Hepatocyte (in vitro differentiated cells): ENCODE measurements around the gene DUOX2.

Source experiments
- CTCF ChIP-seq: fragments of 200-600 bp; sonication (generic); IDR thresholded peaks from 2 replicates; pipeline ENCODE4 v1.5.1; 2016; ENCODE audit warnings: antibody characterized with exemption, mild to moderate bottlenecking; ENCODE audit not compliant: poor library complexity
- EZH2phosphoT487 ChIP-seq: fragments of 200-600 bp; sonication (generic); IDR thresholded peaks from one replicate; pipeline ENCODE4 v1.6.1; 2018; ENCODE audit warnings: antibody characterized with exemption, mild to moderate bottlenecking, low read depth, moderate library complexity; ENCODE audit not compliant: unreplicated experiment, severe bottlenecking

GRCh38 chr15:45132844-45133560, 19.0 kb upstream of the DUOX2 start:
- no peak for TF ChIP-seq CTCF
- TF ChIP-seq EZH2phosphoT487 = no peak
